ENCODE measurements around the gene PDE4D. TPM values are rescaled to one million over a fixed set of nuclear protein-coding genes. Genes with fewer than 3 reads are reported as not detected.
"Not testable (repeated sequence)": the region's sequence is repeated elsewhere in the genome, so short reads cannot be mapped to it uniquely, and the experiment has no call there.

PDE4D gene
- total RNA-seq, 1 donor from 2014 or later: 27.4 TPM

DNA sequence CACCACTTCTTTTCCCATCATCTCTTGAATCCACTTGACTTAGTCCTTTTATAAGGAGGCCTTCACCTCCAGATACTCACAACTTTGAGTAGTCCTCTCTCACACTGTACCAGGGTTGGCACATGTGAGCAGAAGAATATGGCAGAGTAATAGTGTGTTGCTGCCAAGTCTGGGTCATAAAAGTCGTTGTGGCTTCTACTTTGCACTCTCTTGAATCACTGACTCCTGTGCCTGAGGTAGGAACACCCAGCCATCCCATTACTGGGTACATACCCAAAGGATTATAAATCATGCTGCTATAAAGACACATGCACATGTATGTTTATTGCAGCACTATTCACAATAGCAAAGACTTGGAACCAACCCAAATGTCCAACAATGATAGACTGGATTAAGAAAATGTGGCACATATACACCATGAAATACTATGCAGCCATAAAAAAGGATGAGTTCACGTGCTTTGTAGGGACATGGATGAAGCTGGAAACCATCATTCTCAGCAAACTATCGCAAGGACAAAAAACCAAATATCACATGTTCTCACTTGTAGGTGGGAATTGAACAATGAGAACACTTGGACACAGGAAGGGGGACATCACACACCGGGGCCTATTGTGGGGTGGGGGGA is 145.4 kb downstream of the PDE4D start:
- not testable (repeated sequence) for DNase-seq (ENCODE audit: extremely low read depth, low read depth, low spot score)

DNA sequence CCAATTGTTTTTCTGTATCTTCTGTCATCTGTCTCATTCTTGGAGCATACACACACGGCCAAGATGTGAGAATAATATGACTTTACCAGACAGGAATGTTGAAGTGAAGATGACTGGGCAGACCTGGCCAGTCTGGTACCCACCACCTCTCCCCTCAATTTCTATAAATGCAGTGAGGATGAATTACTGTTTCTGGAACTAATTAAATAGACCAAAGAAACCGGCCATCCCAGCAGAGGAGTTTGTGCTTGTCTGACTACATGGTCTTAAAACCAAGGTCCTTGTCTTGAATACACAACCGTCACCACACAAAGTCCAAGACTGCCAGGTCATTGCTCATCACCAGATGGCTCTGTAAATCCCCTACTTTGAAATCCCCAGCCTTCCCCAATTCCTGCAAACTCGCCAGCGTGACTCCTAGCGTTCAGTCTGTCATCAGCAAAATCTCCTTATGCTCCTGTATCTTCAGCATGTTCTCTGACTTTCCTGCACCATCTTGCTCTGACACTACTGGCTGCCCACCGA is 147.2 kb downstream of the PDE4D start:
- no peak for DNase-seq (ENCODE audit: extremely low read depth, low read depth, low spot score)

DNA sequence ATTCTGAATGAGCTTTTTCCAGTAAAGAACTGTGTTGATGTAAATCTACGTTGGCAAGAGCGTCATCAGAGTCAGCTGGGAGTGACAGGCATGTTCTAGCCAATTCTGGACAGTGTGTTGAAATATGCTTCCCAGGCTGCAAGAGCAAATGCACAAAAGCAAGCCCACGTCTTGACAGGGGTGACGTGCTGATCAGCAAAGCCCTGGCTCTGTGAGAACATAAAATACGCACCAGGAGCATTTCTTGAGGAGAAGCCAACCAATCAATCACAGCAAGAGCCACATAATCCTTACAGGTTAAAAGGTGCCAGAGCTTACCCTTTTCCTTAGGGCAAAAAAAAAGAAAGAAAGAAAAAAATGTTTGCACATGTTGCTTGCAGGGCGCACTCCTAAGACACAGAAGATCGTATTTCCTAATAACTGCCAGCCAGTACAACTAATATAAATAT is 148.1 kb downstream of the PDE4D start:
- DNase-seq (ENCODE audit: extremely low read depth, low read depth, low spot score): no peak

DNA sequence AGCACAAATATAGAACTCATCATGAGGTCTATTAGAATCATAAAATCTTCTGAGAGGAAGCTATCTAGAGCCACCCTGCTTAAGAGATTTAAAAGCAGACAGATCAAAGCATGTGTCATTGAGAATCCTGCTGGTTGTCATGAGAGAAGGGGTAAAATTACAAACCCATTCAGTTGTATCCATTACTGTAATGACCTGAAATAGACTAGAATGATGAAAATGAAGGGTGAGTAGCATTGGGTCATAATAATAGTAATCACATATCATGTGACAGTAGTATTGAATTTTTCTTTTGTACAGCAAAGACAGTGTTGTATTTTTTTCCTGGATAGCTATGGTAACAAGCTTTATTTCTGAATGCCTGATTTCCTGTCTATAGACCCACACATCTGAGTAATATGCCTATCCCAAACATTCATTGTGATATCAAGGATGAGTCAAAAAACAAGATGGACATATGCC is 149.0 kb downstream of the PDE4D start:
- no peak for DNase-seq (ENCODE audit: extremely low read depth, low read depth, low spot score)

DNA sequence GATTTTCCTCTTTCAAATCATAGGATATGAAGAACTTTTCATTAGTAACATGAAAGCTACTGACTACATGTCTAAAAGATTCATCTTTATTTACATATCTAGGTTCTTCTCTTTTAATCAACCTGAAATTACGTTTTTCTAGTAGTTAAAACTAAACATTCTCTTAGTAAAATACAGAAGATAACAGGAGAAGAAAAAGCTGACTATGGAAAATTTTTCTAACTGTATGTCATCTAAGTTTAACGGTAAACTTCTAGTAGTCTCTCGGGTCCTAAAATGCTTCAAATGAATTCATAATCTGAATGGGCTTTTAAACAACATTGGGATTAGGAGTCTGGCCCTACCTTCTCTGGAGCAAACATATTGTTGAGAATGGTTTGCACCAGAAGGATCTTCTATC is 151.9 kb downstream of the PDE4D start:
- no peak for DNase-seq (ENCODE audit: extremely low read depth, low read depth, low spot score)

DNA sequence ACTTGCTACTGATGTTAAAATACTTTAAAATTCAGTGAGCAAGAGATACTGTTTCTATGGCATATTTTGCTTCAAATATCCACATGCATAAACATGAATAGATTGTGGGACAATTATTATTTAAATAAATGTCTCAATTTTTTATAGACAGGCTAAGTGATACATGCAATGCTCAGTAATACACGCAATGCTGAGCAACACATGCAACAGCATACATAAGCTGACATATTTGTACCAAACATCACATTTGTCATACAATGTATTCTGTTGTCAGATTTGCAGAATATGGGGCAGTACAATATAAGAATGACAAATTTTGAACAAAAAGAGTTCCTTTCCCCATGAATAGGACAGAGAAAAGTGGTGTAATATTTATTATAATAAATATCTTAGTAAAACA is 155.5 kb downstream of the PDE4D start:
- no peak for DNase-seq (ENCODE audit: extremely low read depth, low read depth, low spot score)

DNA sequence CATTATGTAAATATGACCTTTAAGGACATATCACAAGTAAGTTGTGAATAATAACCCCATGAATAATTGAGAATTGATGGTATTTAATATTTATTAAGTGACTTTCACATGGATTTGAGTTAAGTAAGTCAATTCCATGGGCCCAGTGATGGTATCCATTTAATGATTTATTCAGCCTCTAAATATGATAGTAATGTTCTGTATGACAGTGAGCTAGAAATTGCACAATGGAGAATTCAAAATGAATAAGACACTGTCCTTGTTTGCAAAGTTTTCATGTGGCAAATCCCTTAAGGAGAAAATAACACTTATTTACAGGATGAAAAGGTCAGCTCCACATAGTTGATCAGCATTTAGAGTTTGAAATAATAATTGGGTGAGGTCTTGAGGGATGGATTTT is 160.7 kb downstream of the PDE4D start:
- no peak for DNase-seq (ENCODE audit: extremely low read depth, low read depth, low spot score)

DNA sequence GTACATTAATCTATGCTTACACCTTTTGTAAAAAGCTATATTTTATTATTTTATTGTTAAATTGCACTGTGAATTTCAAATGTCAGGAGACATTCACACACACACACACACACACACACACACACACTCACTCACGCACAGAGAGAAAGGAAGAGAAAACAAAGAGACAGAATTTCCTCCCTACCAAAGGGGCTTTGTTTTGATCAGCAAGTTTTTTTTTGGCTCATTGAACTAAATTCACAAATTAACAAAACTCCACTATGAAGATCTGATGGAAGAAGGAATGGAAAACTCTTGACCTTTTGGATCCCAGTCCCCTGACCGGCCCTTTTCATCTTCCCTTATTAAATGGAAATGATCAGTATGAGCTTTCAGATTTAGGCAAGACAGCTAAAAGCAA is 161.2 kb downstream of the PDE4D start:
- no peak for DNase-seq (ENCODE audit: extremely low read depth, low read depth, low spot score)

DNA sequence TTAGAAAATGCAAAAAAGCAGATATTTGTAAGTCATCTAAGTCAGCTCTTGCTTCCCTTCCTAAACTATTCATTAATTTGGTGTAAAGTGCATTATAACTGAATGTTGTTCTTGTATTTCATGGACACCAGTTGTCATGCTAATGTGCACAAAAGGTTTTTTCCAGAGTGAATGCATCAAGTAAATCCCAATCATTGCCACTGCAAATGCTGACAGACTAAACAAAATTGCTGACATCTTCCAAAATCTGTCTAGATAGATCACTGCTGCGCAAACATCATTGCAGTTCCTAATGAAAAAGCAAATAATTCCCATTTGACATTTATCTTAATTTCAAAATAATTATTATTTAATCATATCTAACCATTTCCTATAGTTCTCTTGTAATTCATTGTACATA is 161.7 kb downstream of the PDE4D start:
- no peak for DNase-seq (ENCODE audit: extremely low read depth, low read depth, low spot score)

DNA sequence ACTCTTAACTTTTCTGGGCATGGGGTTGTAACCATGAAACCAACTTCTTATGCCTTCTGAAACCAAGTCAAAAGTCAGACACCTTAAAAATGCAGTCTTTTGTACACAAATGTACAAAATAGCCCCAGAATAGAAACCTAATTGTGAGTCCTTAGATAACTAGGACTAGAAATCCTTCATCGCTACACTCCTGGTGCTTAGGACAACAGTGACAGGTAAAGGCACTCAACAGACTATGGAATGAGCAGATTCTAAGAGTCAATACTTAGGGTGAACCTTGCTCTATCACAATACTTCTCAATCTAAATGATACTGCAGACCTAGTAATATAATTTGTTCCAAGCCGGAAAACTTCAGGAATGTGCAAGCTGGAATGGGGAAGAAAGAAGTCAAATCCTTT is 163.7 kb downstream of the PDE4D start:
- DNase-seq (ENCODE audit: extremely low read depth, low read depth, low spot score): no peak

DNA sequence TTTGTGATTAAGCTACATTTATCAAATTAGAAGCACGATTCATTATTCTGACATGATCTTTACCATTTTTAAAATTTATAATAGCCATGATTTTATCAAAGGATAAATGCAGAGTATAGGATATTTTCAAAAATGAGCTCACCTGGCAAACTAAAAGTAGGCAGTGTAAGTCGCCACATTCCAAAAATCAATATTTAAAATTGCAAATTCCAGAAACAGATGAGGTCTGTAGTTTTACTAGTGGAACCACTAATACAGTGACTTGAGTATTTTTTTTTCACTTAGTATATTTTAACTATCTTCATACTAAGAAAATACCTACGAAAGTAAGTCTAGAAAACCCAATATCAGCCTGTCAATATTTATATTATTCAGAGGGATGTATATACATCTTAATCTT is 164.2 kb downstream of the PDE4D start:
- no peak for DNase-seq (ENCODE audit: extremely low read depth, low read depth, low spot score)

DNA sequence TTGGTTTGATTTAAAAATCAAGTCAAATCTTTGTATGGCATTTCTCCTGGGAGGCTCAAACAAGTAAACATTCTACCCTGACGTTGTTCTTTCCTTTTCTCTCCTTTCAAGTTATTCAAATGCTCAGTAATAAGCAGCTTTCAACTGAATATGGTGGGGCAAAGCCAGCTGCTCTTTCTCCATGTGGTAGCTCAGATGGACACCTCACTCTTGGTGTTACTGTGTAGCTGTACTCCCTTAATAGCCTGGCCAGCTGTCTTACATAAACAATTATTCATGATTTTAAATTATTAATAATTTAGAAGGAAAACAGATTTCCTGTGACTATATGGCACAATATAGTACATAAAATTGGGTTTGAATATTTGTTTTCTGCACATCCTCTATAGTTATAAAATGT is 165.2 kb downstream of the PDE4D start:
- DNase-seq (ENCODE audit: extremely low read depth, low read depth, low spot score): no peak

DNA sequence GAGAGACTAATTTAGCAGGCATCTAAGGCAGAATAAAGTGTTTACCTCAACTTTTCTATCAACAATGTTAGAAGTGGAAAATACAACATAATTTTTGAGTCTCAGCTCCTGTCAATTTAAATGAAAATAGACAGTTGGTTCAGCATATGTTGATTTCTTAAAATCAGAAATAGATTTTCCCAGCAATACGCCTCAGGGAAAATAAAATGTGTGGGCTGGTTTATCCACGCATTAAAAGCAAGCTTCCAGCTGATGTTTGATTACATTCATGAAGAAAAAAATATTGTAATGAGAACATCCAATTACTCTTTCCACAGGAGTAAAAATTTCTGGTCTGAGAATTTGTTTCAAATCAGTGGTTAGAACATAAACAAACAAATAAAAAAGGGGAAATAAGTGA is 166.3 kb downstream of the PDE4D start:
- DNase-seq (ENCODE audit: extremely low read depth, low read depth, low spot score): no peak

DNA sequence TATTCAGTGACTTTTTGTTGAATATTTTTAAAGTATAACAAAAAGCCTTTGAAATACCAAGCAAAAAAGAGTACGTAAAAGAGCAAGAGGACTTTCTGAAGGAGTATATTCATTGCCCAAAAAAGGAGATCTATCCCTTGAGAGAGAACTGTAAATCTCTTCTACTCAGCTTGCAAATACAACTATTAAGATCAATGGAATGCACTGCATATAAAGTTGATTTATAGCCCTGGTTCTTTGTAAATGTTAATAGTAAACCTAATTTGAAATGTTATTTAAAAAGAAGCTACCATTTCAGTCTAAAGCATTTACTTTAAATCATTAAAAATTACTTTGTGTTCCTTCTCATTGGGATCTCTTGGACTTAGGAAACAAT is 168.1 kb downstream of the PDE4D start:
- DNase-seq (ENCODE audit: extremely low read depth, low read depth, low spot score): no peak

DNA sequence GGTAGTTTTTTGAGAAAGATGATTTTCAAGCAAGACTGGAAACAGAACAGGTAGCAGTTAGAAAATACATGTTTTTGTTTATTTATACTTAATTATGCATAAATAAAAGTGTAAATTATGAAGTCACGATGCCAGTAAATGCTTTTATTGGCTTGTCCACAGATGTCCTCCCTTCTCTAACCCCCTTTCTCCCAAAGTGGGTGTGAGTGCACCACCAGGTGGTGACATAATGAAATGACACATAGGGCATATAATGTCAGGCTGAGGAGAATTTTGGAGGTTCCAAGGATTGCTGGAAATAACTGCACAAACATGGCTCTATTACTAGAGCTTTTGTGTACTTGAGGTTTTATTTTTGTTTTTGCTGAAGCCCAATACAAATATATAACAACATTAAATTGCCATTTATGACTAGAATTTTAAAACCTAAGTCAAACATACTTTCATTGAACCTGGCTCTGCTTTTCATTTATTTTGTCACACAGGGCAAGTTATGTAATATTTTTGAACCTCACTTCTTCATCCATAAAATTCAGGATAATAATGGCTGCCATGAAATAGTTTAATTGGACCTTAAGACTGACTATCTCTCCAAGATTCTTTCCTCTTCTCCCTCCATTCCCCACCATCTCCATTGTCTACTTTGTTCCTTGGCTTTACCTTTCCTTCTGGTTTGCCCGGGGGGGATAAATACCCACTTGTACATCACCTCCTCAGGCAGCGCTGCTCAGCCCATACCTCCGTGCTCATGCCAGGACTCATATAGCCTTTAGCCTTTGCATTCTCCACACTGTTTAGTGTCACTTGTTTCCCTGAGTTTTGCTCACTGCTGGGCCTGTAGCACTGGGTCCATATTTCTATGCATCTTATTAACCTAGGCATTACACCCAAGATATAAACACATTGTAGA is 168.8 kb downstream of the PDE4D start:
- DNase-seq (ENCODE audit: extremely low read depth, low read depth, low spot score): no peak

DNA sequence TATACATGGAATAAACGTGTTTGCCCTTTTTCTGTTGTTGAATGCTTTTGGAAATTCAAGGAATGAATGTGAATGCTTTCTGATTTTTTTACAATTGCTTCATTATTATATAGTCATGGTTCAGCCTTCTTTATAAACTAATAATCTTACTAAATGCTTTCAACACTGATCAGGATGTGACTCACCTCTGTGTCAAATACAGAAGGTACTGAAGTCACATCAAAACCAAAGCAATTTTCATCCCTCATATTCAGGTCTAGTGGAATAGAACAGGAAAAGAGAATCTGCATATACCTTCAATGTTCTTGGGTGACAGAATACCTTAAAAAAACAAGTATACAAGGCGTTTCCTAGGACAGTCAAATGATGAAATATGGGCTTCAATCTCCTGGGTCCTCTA is 170.7 kb downstream of the PDE4D start:
- no peak for DNase-seq (ENCODE audit: extremely low read depth, low read depth, low spot score)

DNA sequence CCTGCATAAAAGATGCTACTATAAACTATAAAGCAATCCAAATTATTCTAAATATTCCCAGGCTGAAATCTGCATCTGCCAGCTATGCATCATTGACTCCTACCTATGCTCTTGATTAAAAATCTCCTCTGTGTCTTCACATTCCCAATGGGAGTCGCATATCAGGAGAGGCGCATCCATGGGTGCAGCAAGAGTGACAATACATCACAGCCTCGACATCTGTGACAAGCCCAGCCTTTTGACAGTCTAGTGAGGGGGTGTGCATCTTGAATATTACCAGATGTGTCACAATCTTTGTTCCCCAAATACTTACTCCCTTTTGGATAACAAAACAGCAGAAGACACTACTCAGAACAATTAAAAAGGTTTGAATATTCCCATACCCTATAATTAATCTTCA is 171.8 kb downstream of the PDE4D start:
- no peak for DNase-seq (ENCODE audit: extremely low read depth, low read depth, low spot score)

DNA sequence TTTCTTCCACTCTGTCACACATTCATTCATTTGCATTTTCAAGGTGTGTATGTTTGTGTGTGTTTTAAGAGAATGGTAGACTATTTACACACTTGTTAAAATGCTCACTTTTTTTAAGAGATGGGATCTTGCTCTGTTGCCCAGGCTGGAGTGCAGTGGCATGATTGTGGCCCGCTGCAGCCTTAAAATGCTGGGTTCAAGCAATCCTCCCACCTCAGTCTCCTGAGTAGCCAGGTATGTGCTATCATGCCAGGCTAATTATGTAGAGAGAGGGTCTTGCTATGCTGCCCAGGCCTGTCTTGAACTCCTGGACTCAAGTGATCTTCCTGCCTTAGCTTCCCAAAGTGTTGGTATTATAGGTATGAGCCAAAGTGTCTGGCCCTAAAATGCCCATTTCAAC is 173.5 kb downstream of the PDE4D start:
- DNase-seq (ENCODE audit: extremely low read depth, low read depth, low spot score): no peak

DNA sequence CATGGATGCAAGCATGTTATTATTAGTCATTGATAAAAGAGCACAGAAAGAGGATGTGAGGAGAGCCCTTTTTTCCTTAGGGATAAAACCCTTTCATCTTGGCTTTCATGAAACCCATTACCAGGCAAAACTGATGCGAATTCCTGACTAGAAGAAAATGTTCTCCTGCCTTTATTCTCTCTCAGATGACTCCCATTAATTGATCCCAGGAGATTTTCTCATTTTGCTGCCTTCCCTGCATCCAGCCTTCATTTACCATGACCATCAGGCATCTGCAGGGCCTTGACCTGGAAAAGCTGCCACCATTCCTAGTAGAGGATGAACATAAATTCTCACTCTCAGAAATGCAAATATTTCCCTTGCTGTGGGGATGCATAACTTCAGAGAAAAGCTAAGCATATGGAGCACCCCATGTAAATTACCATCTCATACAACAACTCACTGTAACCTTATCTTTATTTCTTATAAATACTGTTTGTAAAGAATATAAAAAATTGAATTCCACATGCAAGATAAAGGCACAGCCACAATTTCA is 176.5 kb downstream of the PDE4D start:
- DNase-seq (ENCODE audit: extremely low read depth, low read depth, low spot score): no peak

DNA sequence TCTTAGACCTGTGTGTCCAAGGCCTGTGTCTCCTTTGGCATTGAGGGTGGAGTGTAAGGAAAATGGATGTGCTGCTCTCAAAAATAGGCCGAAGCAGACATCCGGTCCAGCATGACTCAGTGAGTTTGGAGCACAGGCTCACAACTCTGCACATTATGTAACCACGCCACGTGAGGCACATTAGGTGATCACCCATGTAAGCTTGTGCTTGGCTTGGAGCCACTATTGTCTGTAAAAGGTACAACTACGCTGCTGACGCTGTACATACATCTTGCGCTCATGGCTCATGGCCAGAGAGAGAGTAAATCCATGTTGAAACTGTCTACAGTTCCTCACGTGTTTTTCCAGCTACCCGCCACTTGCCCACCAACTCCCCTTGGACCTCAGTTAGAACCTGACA is 177.5 kb downstream of the PDE4D start:
- DNase-seq (ENCODE audit: extremely low read depth, low read depth, low spot score): no peak

DNA sequence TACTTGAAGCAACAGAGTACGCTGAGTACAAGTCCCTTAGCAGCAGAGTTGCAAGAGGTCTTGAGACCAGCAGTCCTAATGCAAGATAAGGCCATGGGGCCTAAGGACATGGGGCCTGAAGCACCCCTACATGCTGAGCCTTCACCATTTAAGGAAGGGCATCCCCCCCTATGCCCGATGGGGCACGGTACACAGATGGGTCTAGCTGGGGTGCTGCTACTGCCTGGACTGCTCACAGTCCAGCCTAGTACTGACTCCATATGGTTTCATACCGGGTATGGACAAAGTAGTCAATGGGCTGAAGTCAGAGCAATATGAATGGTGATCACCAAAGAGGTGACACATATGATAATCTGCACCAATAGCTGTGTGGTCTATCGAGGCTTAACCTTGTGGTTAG is 178.3 kb downstream of the PDE4D start:
- no peak for DNase-seq (ENCODE audit: extremely low read depth, low read depth, low spot score)

DNA sequence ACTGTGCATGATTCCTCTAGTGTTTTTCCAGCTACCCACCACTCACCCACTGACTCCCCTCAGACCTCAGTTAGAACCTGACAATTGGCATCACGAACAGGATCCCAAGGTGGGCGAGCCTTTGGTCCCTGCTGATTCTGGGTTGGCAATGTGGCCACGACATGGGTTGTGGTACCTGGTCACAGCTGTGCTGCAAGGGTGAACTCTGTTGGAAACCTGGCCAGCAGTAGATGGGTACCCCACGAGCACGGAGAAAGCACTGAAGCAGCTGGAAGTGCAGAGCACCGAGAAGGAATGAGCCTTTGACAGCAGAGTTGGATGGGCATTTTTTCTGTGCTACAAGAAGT is 180.1 kb downstream of the PDE4D start:
- no peak for DNase-seq (ENCODE audit: extremely low read depth, low read depth, low spot score)
